Frontal cortex (tissue), 4 donors: ENCODE results near the gene AUH. TPM values are rescaled to one million over a fixed set of nuclear protein-coding genes. Genes with fewer than 3 reads are reported as not detected.

Source experiments
- DNase-seq, 2 donors: peaks; one replicate each; pipeline ENCODE4 v3.0.0; 2012; ENCODE audit warnings: low spot score in 2 of 2
- FAIRE-seq: peaks from 2 replicates; lab custom pipeline; 2012; peaks lifted over from hg19 to GRCh38; lab: Jason Lieb, UNC
- total RNA-seq: library from RNA; depleted of rRNA; stranded (reverse); fragments of >200 nt; gene quantifications from one replicate; pipeline ENCODE4 v1.2.3, GENCODE V29; 2014
- donor health status: control.
- donor health status: control.
- donor health status: control.

AUH gene
- total RNA-seq, 1 donor from 2014 or later, result 20.0 TPM

DNA sequence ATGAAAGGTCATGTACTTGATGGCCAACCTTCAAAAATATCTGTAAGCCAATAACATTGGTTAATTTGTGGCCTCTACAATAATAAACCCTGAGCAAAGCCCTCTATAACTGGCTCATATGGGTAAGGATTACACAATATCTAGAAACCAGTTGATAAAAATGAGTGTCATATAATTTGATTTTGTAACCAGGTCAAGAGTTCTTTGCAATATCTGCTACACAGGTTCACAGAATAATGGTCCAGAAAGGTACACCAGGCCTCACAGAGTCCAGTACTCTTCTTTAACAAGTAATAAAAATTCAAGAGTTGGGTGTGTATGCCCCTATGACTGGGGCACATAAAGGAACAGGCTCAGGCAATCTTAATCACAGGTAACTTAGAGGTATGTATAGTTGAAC lies 95.3 kb downstream of the AUH start:
- no peak for FAIRE-seq
- no peak for DNase-seq

DNA sequence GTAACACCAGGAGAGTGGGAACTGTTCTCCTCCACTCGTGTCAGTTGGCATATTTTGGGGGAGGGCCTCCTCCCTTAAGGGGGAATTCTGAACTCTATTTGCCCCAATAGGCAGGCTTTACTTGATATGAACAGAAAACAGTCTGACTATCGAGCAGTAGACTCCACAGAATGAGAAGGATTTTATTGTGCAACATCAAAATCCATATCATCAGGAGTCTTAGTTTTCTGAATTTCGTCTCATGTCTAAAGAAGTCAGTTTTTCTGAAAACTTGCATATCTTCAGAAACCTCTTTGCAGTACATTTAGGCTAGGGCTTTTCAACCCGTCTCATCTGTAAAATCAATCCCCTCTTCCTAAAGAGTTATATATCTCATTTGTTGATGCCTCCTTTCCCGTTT lies 96.2 kb downstream of the AUH start:
- DNase-seq (no peak), FAIRE-seq (no peak)

DNA sequence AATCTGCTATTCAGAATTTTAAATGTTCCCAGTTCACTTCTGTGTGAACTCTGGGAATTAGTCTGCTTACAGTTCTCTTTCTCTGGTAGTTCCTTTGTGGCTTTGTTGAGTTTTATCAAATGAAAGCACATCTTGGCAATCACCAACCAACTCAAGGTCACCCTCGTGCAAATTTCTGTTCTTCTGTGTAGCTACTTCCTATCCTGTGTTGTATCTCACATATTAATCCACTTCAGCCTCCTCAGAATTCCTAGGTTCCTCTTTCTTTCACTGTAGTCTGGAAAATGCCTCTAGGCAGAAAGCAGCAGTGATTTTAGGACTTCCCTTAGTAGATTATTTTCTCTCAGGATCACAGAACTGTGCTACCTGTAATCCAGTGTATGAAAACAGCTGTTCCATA lies 100.3 kb downstream of the AUH start:
- DNase-seq (no peak), FAIRE-seq (no peak)

DNA sequence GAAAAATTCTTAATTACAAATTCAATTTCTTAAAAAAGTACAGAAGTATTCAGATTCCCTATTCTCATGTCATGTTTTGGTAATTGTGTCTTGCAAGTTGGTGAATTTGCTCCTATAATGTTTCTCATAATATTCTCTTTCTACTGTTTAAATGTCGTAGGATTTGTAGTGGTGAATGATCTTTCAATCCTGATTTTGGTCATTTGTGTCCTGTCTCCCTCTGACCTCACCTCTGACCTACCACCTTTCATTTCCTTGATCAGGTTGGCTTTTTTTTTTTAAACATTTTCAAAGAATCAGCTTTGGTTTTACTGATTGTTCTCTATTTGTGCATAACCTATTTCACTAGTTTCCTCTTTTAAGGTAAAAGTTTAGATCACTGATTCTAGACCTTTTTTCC lies 102.6 kb downstream of the AUH start:
- FAIRE-seq (no peak), DNase-seq (no peak)

DNA sequence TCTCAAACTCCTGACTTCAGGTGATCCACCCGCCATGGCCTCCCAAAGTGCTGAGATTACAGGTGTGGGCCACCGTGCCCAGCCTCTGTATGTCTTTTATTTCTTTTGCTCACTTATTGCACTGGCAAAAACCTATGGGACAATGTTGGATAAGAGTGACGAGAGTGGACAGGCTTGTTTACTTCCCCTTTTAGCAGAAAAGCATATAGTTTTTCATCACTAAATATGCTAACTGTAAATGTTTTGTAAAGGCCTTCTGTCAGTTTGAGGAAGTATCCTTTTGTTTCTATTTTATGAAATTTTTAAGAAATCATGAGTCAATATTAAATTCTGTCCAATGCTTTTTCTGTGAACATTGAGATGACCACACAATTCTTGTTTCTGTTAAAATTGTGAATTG lies 103.3 kb downstream of the AUH start:
- FAIRE-seq, result no peak

DNA sequence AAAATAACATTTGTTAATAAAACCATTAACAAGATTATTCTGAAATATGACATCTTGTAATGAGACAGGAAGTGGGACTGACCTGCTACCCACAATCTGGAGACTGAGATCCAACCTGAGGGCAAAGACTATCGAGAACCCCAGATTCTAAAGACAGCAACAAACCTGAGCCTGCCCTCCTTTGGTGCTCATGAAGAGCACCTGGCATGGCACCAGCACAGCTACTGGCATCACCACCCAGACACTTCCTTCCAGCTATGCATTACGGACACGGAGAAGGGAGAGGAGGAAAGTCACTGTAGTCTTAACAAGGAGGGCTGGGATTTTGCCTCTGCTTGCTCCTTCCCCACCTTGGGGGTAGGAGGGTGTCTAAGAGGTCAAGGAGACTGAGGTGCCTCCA lies 105.5 kb downstream of the AUH start:
- DNase-seq (no peak), FAIRE-seq (no peak)

More for the DNA sequence above, 103.3 kb downstream of the AUH start:
- no peak for DNase-seq

DNA sequence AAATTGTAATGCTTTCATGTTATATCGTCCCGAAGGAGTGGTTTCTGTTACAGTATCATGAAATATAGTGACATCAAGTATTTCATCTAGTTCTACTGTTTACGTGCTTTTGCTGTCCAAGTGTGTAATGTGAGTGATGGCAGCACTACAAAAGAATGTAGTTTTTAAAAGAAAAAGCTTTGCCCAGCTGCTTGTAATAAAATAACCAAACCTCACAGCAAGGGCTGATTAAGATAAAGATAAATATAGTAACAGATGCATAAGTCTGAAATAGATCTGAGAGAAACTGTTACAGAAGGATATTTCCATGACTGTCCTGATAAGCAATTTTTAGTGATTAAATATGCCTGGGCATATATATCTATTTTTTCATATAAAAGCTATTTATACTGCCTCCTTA lies 106.4 kb downstream of the AUH start:
- DNase-seq (no peak), FAIRE-seq (no peak)

DNA sequence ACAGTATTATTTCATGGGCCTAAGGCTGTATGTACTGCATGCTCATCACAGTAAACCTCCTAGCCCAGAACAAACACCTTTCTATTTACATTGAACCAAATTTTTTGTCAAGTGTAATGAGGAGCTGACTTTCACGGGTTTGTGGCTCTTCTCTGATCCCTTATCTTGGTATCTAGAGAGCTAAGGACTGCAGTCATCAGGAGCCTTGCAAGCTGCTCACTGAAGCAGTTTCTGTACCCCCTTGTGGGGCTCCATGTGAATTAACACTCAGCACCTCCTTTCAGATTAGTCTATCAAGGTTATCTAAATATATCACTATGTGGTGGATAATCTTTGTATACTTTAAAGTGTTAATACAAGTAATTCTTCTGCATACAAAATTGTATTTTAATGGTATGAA lies 108.2 kb downstream of the AUH start:
- FAIRE-seq (no peak), DNase-seq (no peak)

DNA sequence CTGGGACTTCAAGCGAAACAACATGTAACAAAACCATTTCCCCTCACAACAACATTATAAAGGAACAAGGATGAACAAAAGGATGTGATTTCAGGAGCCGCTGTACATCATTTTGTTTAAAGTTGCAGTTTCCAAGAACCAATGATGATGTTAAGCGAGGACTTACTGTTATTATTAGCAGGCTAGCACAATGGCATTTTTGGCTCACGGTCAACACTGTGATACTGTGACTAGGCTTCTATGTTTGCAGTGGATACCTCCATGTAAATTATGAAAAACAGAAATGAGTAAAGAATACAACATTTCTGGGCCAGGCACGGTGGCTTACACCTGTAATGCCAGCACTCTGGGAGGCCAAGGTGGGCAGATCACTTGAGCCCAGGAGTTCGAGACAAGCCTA lies 113.0 kb downstream of the AUH start:
- FAIRE-seq (no peak), DNase-seq (no peak)

DNA sequence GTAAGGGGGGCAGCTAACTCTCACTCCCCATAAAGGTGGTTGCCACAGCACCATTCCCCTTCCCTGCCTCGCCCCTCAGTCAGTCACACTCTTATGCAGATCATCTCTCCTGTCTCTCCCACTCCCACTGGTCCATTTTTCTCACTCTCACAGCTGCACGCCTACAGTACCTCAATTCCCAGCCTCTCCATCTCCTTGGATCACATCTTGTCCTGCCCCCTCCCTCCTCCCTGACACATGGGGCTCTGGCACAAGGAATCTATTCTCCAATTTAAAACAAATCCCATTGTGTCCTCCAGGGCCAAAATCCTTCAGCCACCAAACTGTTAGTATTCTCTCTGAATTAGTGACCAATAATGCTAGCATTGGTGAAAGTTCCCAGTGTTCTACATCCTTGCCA lies 114.4 kb downstream of the AUH start:
- DNase-seq (no peak), FAIRE-seq (no peak)

DNA sequence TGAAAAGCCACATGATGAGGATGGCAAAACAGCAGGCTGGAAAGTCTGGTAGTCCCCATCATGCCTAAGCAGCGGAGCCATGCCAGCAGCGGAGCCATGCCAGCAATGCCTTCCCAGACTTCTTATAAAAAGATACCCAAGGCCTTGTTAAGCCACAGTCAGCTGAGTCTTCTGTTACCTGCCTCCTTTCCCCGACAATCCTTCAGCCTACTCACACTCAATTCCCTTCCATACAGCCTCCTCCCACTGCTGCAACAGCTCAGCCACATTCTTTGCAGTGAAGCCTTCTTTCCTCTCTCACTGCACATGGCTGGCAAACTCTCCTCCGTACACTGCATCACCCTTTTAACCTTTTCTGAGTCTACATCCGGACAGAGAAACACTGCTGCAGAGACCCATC lies 114.9 kb downstream of the AUH start:
- no peak for DNase-seq
- FAIRE-seq, result no peak

DNA sequence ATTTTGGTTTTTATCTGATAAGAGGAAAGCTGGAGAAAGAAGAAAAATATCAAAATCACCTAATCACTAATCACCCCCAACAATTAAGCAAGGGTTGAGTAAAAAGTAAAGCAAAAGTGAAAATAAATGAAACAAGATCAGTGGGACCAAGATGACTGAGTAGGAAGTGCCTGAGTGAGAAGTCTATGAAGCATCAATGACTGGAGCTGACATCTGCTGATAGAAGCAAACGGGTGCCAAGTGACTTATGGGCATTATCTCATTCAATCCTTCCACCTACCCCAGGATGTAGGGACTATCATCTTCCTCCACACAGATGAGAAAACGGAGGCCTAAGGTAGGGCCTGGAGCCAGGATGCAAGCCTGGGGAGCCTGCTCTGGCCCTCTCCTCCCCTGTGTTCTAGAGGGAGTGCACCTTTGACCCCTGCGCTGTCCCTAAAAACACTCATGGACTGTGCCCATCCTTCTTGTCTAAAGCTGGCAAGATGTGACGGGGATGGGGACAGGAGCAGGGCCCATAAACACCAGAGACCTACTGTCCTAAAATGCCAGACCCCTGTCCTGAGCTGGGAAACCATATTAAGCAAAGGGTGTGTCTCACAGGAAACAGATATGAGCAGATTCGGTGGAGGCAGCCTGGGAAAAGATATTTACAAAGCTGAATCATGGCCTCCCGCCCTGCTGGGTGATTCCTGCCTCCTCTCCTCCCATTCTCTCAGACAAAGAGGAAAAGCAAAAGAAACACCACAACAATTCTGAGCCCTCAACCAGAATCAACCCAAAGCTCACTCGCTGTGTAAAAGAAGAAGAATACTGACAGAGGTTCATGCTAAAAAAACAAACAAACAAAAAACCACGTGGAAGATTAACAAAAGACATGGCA lies 116.0 kb downstream of the AUH start:
- FAIRE-seq, result no peak
- DNase-seq, result no peak

DNA sequence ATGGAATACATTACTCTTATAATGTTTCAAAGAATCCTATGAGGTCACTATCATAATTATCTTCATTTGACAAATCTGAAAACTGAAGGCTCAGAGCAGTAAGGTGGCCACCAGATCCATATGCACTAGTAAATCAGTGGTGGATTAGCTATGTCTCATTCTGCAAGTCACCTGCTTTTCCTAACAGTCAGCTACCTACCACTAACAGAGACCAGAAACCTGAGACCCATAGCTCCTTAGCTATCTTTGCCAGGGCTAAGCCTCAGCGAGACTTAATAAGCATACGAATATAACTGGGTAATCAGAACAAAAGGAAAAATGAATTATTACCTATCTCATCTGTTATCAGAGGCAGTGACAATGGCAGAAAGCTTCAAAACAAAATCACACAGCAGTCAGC lies 118.7 kb downstream of the AUH start:
- DNase-seq, result no peak

DNA sequence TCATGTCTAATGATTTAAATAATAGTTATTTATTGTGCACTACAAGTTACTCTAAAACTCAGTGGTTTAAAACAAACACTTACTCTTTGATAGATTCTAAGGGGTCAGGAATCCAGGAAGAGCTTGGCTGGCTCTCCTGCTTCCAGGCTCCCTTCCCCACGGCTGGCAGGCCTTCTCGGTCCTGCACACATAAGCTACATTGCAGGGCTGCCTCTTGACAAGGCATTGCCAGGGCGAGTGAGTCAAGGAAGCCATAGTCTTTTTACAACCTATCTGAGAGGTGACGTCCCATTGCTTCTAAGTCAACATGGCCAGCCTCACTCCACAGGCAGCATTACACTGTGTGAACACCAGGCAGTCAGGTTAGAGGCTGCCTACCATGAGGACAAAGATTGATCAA lies 119.8 kb downstream of the AUH start:
- FAIRE-seq (no peak), DNase-seq (no peak)

More for the DNA sequence above, 118.7 kb downstream of the AUH start:
- no peak for FAIRE-seq

DNA sequence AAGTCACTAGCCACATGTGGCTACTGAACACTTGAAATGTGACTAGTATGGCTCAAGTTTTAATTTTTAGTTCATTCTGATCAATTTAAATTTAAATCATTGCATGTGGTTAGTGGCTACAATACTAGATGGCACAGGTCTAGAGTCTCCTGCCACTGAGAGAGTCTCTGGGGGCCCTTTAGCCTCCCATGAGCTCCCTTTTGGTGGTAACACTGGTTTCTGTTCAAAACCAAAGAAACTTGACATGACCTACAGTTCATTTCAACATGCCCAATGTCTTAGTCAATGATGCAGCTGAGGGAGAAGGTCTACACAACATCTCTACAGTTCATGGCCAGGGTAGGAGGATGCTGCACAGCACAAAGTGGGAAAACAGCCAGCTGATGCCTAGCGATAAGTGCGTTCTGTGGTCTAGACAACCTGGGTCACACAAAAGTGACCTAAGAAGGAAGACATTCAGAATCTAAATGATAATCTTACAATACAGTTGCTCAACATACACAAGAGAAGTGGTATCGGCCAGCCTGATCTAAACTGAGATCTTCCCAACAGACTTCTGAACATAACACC lies 121.0 kb downstream of the AUH start:
- DNase-seq, result no peak
- no peak for FAIRE-seq

DNA sequence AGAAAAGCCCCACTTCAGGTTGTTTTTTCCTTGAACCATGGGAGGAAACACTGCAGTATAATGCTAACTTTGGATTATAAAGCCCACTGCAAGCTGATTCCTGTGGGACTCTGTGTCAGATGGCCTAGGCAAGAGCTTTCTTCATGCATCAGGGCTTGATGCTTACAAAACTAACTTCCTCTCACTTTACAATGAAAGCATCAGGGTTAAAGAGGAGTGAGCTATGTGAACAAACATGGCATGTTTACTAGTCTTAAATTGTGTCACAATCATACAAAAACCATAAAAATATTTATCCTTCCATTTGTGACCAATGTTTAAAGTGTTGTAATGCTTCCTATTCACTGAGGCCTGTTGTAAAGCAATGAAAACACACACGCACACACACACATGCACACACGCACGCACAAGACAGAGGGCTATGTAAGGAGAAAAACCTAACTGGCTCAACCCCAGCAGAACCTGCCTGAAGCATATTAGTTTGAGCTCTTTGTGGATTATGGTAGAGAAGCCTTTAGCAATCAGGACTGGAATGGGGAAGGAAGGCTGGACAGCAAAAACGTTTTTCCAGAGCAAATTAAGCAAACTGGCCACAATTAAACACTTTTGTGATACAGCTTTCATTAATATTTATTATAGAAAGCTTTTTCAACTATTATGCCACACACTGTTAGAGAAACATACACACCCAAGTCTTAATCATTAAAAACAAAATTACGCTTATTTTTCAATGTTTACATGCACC lies 122.2 kb downstream of the AUH start:
- DNase-seq, result no peak
- FAIRE-seq, result no peak

DNA sequence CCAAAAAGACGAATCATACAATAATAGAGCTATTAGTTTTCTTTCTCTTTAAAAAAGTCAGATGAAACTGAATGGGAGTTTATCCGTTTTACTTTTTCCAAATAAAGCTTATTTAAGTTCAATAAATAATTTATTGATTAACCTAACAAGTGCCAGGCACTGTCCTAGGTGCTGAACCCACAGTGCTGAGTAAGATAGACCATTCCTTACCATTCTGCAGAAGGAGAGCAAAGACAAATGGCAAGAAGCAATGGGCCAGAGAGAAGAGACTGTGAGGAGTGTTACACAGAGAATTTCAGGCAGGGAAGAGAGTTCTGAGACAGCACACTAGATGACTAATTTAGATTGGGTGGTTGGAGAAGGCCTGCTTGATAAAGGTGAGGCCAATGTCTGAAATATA lies 127.2 kb downstream of the AUH start:
- FAIRE-seq, result no peak
- DNase-seq, result no peak

DNA sequence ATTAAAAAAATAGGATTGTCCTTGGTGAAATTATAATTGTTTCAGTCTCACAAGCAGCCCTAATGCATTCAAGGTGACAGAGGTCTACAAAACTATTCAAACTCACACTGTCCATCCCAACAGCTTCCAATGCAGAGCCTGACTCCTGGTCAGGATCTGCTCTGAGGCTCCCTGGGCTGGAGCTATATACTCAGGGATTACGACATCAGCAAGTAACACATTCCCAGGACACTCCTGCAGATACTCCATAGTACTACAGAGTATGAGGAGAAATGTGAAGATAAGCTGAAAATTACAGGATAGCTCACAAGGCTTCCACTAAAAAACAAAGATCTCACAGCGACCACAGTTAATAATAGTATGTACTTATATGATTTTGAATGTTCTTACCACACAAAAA lies 130.1 kb downstream of the AUH start:
- FAIRE-seq, result no peak
- DNase-seq, result no peak

DNA sequence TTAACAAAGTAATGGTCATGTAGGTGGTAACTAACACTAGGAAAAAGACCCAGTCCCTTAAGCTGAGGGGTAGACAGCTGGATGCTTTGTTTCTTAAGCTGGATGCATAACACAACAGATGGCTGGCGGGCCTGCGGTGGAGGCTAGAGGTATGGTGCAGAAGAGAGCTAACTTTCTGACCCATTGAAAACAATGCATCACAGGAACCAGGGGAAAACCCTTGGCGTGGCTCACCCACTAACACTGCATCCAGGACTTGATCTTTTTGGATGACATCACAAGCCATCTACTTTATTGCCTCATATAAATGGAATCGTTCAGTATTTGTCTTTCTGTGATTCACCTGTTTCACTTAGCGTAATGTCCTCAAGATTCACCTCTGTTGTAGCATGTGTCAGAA lies 138.7 kb downstream of the AUH start:
- FAIRE-seq, result no peak

DNA sequence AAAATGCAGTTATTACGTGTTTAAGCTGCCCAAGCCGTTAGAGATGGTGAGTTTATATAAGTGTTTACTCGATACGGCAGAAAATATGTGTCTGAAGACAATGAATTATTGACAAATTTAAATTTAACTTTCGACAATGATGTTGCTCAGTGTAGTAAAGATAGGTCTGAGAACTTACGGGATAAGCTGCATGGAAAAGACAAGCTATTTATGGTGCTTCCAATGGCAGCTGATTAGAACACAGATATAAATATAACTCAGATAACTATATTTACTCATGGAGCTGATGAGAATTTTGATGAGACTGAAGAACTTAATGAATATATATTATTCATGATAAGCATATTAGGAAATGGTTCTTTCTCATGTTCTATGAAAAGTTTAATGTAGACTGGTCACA lies 139.3 kb downstream of the AUH start:
- no peak for FAIRE-seq
- no peak for DNase-seq

More for the DNA sequence above, 138.7 kb downstream of the AUH start:
- DNase-seq, result no peak

DNA sequence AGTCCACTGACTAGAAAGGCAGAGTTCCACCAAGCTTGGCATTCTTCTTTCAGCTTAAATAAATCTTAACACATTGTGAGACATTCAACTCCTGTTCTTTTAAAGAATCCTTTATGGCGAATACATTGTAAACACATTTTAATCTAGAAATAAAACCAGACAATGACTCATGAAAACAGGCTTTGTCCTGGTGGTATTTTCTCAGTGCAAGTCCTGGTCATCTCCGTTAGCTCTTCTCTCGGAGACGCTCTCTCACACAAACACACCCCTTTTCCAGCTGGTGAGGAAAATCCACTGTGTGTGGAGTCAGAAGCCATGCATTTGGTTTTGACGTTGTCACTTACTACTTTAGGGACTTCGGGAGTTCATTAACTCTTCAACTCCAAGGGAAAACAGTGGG lies 140.4 kb downstream of the AUH start:
- FAIRE-seq (no peak), DNase-seq (no peak)
